HepG2 (cell line): ENCODE results near the gene LINGO1.

Experiments
- CBFB ChIP-seq: sonication (generic); formaldehyde crosslinking; IDR thresholded peaks from 2 replicates; pipeline ENCODE4 v1.4.0; 2020; ENCODE audit warnings: missing genetic modification reagents
- JUNB ChIP-seq: sonication (generic); formaldehyde crosslinking; IDR thresholded peaks from 2 replicates; pipeline ENCODE4 v1.8.0; 2022; ENCODE audit warnings: missing genetic modification reagents, mild to moderate bottlenecking, borderline replicate concordance
- MAX ChIP-seq: IDR thresholded peaks from 2 replicates; pipeline ENCODE4 v1.6.1; 2012; ENCODE audit warnings: inconsistent platforms
- POLR2A ChIP-seq, 2 experiments: IDR thresholded peaks; 2 replicates each; pipeline ENCODE4 v1.6.1; 2011; ENCODE audit warnings: low read depth in 2 of 2, low read length in 2 of 2, mild to moderate bottlenecking in 1 of 2, moderate library complexity in 1 of 2; ENCODE audit not compliant: insufficient read depth in 1 of 2
- TCF7 ChIP-seq: sonication (generic); IDR thresholded peaks from 2 replicates; pipeline ENCODE4 v1.6.1; 2016; ENCODE audit warnings: antibody characterized with exemption, low read depth
- ZFP41 ChIP-seq: sonication (generic); formaldehyde crosslinking; IDR thresholded peaks from 2 replicates; pipeline ENCODE4 v1.4.0; 2020; ENCODE audit warnings: mild to moderate bottlenecking, missing genetic modification reagents, borderline replicate concordance
- ZNF704 ChIP-seq: sonication (generic); formaldehyde crosslinking; IDR thresholded peaks from 2 replicates; pipeline ENCODE4 v1.8.1; 2023; ENCODE audit warnings: mild to moderate bottlenecking, inconsistent platforms, moderate library complexity, missing genetic modification reagents, borderline replicate concordance
- ZZZ3 ChIP-seq: sonication (generic); formaldehyde crosslinking; IDR thresholded peaks from 2 replicates; pipeline ENCODE4 v1.4.0; 2020; ENCODE audit warnings: missing genetic modification reagents, mild to moderate bottlenecking, borderline replicate concordance
- TF ChIP-seq, protein P1 (sequence below): sonication (generic); formaldehyde crosslinking; IDR thresholded peaks from 2 replicates; pipeline ENCODE4 v1.5.0; 2020; ENCODE audit warnings: missing genetic modification reagents, mild to moderate bottlenecking, borderline replicate concordance
- TF ChIP-seq, protein P2 (sequence below): sonication (generic); formaldehyde crosslinking; IDR thresholded peaks from 2 replicates; pipeline ENCODE4 v1.5.0; 2020; ENCODE audit warnings: mild to moderate bottlenecking, missing genetic modification reagents, moderate library complexity
- TF ChIP-seq, protein P3 (sequence below): sonication (generic); formaldehyde crosslinking; IDR thresholded peaks from 2 replicates; pipeline ENCODE4 v1.4.0; 2020; ENCODE audit warnings: mild to moderate bottlenecking, missing genetic modification reagents
- TF ChIP-seq, protein P4 (sequence below): sonication (generic); formaldehyde crosslinking; IDR thresholded peaks from 2 replicates; pipeline ENCODE4 v1.4.0; 2020; ENCODE audit warnings: missing genetic modification reagents

DNA sequence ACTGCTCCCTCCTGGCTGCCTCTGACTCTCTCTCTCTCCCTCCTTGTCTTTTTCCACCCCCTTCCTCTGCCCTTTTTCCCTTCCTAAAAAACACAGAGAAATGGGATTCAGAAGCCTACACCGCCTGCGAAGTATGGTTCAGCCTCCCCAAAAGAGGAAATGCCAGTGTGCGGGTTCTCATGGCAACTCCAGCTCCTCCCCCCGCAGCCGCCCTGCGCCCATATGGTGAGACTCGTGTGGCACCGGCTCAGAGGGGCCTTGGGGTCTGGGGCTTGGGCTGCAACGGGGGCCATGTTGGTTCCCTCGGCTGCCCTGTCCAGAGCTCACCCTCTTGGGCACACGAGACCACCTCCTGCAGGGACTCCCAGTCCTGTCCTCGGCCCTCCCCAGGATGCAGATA lies 23.6 kb upstream of the LINGO1 start:
- TF ChIP-seq ZNF704 (CRISPR knock-in tag) (no peak), POLR2A (IDR thresholded peaks at IDR 0.05; ENCODE audit: insufficient read depth in 1 of 2, low read depth in 2 of 2, low read length in 2 of 2) (no peak), ZZZ3 (CRISPR knock-in tag) (no peak), CBFB (CRISPR knock-in tag) (no peak), JUNB (CRISPR knock-in tag) (no peak), MAX (no peak), ZFP41 (CRISPR knock-in tag) (no peak), TCF7 (no peak)
- TF ChIP-seq, protein P1, sequence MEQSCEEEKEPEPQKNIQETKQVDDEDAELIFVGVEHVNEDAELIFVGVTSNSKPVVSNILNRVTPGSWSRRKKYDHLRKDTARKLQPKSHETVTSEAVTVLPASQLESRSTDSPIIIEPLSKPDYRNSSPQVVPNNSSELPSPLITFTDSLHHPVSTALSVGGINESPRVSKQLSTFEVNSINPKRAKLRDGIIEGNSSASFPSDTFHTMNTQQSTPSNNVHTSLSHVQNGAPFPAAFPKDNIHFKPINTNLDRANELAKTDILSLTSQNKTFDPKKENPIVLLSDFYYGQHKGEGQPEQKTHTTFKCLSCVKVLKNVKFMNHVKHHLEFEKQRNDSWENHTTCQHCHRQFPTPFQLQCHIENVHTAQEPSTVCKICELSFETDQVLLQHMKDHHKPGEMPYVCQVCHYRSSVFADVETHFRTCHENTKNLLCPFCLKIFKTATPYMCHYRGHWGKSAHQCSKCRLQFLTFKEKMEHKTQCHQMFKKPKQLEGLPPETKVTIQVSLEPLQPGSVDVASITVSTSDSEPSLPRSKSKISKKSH, result no peak
- TF ChIP-seq, protein P2, sequence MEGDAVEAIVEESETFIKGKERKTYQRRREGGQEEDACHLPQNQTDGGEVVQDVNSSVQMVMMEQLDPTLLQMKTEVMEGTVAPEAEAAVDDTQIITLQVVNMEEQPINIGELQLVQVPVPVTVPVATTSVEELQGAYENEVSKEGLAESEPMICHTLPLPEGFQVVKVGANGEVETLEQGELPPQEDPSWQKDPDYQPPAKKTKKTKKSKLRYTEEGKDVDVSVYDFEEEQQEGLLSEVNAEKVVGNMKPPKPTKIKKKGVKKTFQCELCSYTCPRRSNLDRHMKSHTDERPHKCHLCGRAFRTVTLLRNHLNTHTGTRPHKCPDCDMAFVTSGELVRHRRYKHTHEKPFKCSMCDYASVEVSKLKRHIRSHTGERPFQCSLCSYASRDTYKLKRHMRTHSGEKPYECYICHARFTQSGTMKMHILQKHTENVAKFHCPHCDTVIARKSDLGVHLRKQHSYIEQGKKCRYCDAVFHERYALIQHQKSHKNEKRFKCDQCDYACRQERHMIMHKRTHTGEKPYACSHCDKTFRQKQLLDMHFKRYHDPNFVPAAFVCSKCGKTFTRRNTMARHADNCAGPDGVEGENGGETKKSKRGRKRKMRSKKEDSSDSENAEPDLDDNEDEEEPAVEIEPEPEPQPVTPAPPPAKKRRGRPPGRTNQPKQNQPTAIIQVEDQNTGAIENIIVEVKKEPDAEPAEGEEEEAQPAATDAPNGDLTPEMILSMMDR, result no peak
- TF ChIP-seq, protein P3, sequence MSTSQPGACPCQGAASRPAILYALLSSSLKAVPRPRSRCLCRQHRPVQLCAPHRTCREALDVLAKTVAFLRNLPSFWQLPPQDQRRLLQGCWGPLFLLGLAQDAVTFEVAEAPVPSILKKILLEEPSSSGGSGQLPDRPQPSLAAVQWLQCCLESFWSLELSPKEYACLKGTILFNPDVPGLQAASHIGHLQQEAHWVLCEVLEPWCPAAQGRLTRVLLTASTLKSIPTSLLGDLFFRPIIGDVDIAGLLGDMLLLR (CRISPR knock-in tag), result no peak
- TF ChIP-seq, protein P4, sequence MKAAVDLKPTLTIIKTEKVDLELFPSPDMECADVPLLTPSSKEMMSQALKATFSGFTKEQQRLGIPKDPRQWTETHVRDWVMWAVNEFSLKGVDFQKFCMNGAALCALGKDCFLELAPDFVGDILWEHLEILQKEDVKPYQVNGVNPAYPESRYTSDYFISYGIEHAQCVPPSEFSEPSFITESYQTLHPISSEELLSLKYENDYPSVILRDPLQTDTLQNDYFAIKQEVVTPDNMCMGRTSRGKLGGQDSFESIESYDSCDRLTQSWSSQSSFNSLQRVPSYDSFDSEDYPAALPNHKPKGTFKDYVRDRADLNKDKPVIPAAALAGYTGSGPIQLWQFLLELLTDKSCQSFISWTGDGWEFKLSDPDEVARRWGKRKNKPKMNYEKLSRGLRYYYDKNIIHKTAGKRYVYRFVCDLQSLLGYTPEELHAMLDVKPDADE (CRISPR knock-in tag), result no peak
